22Rv1 (cell line): ENCODE data around the gene ENAH.

Experiments used
- H3K27ac ChIP-seq: fragments of 450-650 bp; 2 replicates; pipeline ENCODE4 v1.5.1; 2017
- CTCF ChIP-seq: fragments of 450-650 bp; IDR thresholded peaks from 2 replicates; pipeline ENCODE4 v1.5.1; 2017; ENCODE audit warnings: mild to moderate bottlenecking
- ZFX ChIP-seq: fragments of 450-650 bp; IDR thresholded peaks from 2 replicates; pipeline ENCODE4 v1.6.1; 2017; ENCODE audit warnings: antibody characterized with exemption, borderline replicate concordance

The ENAH gene

GRCh38 chr1:225451840-225452515 is 200.9 kb downstream of the ENAH start:
- H3K27ac ChIP-seq: no peak overlapping the region
- TF ChIP-seq CTCF (peak; percentile 17; the same call in 1 of the 2 replicates), ZFX (no peak)

DNA sequence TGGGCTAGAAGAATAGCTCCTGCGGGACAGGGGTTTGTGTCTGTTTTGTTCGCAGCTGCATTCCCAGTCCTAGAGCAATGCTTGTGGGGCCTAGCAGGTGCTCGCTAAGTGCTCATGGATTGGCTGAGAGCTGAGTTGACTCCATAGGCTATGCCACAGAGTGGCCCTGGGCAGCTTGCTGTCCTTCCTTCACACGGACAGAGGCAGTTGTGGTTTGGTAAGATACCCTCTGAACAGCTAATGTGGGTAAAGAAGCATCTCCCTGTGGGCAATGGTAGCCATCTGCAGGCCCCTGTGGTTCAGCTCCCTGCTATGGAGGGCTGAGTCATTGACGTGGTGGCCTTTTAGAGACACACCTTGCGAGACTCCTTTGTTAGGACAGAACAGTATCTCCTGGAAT is 201.6 kb downstream of the ENAH start:
- no peak overlapping the region for H3K27ac ChIP-seq
- TF ChIP-seq CTCF: no peak
- TF ChIP-seq ZFX: no peak

DNA sequence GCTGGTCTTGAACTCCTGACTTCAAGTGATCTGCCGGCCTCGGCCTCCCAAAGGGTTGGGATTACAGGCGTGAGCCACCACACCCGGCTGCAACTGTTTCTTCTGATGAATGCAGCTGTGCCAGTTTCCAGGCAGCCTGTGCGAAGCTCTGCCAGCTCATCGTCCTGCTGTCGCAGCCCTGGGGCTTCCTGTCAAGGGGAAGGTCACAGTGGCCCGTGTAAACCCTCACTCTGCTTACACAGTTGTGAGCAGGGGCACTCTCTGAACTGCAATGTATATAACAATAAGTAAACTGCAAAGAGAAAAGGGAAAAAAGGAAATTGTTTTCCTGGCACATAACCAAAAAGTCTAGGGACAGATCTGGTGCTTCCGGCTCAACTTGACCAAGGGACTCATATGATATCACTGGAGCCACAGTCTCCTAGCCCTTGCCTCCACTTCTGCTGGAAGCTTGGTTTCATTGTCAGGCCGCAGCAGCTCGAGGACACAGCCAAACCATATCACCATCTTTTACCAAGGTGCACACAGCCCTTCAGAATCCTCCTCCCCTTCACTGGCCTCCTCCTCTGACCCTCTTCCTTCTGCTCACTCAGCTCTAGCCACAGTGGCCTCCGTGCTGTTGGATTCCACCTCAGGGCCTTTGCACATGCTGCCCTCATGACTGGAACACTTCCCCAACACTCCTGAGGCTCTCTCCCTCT is 202.3 kb downstream of the ENAH start:
- no peak for TF ChIP-seq CTCF
- no peak for TF ChIP-seq ZFX
- no peak overlapping the region for H3K27ac ChIP-seq

DNA sequence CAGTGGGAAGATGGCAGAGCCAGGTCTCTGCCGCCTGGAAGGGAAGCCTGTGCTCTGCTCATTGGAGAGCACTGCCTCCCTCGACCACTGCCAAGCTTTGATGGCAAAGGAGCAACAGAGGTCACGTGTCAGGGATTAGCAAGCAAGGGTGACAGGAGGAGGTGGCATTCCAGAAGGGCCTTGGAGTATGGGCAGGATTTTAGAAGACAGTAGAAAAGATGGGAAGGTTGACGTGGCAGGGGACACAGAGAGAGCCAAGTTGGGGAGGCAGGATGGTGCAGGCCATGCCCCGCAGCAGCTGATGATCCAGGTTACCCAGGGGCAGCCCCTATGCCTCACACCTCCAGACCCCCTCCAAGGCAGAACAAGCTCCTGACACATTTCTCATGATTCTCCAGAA is 203.1 kb downstream of the ENAH start:
- H3K27ac ChIP-seq: no peak overlapping the region
- TF ChIP-seq ZFX (no peak), CTCF (no peak)

- no peak overlapping the region for H3K27ac ChIP-seq
- TF ChIP-seq ZFX: no peak
- TF ChIP-seq CTCF: no peak
Observed at GRCh38 chr1:225449261-225449660, 203.7 kb downstream of the ENAH start.

DNA sequence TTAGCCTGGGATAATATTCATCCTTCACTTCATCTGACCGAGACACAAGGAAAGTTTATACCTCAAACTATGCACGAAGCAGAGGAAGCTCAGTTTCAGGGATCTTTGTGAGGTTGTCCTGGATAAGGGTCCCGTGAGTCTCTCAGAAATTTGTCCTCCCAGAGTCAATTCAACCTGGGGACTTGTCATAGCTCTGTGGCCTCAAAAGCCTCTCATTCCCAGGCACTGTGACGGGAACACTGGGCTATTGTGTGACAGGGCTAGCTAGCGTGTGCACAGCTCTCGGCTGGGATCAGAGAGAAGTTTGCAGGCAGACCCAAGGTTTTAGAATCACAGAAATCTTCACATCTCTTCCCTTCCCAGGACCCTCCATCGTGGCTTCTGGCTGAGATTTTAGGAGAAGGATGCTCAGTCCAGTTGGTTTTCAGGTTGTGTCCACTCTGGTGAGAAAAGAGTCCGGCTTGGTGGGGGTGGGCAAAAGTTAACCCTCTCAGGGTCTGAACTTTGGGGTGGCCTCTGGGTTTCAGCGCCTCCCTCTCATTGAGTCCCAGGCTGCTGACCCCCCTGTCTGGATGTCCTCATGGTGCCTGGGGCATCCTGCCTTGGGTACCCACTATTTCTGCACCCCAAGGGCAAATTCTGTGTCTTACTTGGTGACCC is 204.6 kb downstream of the ENAH start:
- no peak overlapping the region for H3K27ac ChIP-seq
- TF ChIP-seq CTCF: no peak
- TF ChIP-seq ZFX: no peak

DNA sequence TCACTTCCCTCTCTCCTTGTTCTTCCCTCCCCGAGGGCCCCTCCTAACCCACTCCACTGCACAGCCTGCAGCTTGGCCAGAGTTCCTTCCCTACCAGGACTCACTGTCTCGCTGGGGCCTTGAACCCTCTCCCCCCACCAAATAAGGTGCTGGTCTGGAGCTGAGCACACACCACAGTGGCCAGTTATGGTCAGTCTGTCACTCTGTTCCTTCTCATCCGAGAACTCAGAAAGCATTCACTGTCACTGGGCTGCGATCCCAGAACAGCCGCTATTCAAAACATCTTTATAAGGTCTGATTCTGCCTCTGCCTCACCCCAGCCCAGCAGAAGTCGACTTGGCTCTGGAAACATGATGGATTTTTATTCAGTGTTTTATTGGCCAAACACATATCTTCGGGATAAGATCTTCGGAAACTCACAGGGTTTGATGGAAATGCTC is 205.3 kb downstream of the ENAH start:
- no peak overlapping the region for H3K27ac ChIP-seq
- TF ChIP-seq ZFX (no peak), CTCF (no peak)
